Stimulated activated CD4-positive, alpha-beta T cell treated with anti-CD3 and anti-CD28 coated beads, Interleukin-2, amount 100 ng/mL, for 48 hours (primary cell): ENCODE data around the gene PNCK.

Experiments
- DNase-seq, 2 donors: peaks; one replicate each; pipeline ENCODE4 v3.0.0-alpha.2; 2020

PNCK gene

GRCh38 chrX:153626863-153627674 is 46.5 kb downstream of the PNCK start:
- DNase-seq, result no peak

- DNase-seq, result no peak
Measured at GRCh38 chrX:153626025-153626633, 47.5 kb downstream of the PNCK start.

GRCh38 chrX:153625271-153626024 is 48.2 kb downstream of the PNCK start:
- no peak for DNase-seq

- DNase-seq, result no peak
Measured at GRCh38 chrX:153624196-153625091, 49.2 kb downstream of the PNCK start.

GRCh38 chrX:153623310-153624029 is 50.1 kb downstream of the PNCK start:
- DNase-seq, result no peak

DNA sequence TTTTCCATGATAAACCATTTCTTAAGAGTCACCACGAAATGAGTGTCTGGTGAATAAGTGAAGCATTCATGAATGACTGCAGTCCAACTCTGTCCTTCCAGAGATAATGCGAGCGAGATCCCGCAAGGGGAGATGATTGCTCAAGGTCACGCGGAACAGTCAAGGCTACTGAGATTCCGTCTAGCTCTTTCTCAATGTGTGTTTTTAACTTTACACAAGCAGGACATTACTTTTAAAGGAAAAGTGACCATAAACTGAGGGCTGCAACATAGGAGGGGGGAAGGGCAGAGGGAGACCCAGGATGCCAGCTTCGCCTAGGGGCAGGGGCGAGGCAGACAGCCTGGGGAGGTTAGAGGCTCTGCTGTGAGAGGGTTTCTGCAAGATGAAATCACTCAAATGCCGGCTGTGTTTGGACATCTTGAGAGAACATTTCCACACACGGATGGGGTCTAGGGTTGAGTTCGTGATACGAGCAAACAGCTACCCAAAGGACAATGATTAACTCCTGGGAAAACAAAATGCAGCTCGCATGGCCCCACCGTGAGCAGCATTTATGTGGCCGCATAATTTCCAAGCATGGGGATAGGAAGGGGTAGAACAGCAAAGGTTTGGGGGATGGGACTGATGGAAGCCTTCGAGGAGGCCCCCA is 50.8 kb downstream of the PNCK start:
- no peak for DNase-seq

- no peak for DNase-seq
Measured at GRCh38 chrX:153621949-153622598, 51.5 kb downstream of the PNCK start.

GRCh38 chrX:153620576-153620975 is 53.0 kb downstream of the PNCK start:
- DNase-seq, result no peak
